ENCODE measurements around the gene PLS1.

PLS1 gene

DNA sequence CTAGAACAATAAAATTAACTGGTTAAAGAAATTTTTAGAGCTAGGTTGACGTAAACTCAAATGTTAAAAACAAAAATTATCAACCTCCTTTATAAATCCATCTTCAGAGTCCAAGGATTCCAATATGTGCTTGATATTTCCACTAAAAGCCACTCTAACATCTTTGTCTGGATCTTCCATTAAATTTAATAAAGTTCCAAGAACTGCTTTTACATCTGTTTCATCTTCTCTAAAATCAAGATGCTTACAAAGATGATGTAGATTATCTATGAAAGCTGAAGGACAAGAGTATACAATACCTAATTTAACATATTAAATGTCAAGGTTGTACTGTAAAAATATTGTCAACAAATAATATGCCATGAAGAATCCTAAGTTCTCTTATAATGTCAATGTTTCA, 42.5 kb upstream of the PLS1 start:
- Histone ChIP-seq H3K9me3 (ENCODE audit: low read length) (no peaks in the 10 kb centered on the region), H3K27ac (ENCODE audit: low read depth, low read length, poor library complexity, severe bottlenecking) (no peak overlapping the region), H2AFZ (ENCODE audit: low read length) (no peak overlapping the region), H3K9ac (ENCODE audit: low read length) (no peak overlapping the region), H3F3A (ENCODE audit: insufficient read depth, low read length) (no peaks in the 10 kb centered on the region), H3K79me2 (ENCODE audit: insufficient read depth, low read length) (no peaks in the 10 kb centered on the region), H3K4me2 (ENCODE audit: low read length) (no peak overlapping the region), H3K9me2 (ENCODE audit: low read depth, low read length) (no peaks in the 10 kb centered on the region), H3K36me3 (ENCODE audit: insufficient read depth, low read length) (peaks cover 89% of the 10 kb centered on the region), H3K4me3 (ENCODE audit: low read depth, low read length, poor library complexity, severe bottlenecking) (no peak overlapping the region), H3K4me1 (ENCODE audit: insufficient read depth, low read length, severe bottlenecking) (no peaks in the 10 kb centered on the region), H4K20me1 (ENCODE audit: insufficient read depth, low read length) (no peaks in the 10 kb centered on the region), H3K27me3 (ENCODE audit: insufficient read depth, low read length) (no peaks in the 10 kb centered on the region)
- TF ChIP-seq, protein P1, sequence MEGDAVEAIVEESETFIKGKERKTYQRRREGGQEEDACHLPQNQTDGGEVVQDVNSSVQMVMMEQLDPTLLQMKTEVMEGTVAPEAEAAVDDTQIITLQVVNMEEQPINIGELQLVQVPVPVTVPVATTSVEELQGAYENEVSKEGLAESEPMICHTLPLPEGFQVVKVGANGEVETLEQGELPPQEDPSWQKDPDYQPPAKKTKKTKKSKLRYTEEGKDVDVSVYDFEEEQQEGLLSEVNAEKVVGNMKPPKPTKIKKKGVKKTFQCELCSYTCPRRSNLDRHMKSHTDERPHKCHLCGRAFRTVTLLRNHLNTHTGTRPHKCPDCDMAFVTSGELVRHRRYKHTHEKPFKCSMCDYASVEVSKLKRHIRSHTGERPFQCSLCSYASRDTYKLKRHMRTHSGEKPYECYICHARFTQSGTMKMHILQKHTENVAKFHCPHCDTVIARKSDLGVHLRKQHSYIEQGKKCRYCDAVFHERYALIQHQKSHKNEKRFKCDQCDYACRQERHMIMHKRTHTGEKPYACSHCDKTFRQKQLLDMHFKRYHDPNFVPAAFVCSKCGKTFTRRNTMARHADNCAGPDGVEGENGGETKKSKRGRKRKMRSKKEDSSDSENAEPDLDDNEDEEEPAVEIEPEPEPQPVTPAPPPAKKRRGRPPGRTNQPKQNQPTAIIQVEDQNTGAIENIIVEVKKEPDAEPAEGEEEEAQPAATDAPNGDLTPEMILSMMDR (IDR thresholded peaks at IDR 0.05; ENCODE audit: low read length), result no peak
- no peak for TF ChIP-seq EZH2 (IDR thresholded peaks at IDR 0.05; ENCODE audit: borderline replicate concordance, low read length)

GRCh38 chr3:142560118-142560517, 36.1 kb upstream of the PLS1 start:
- no peak overlapping the region for H3K9ac ChIP-seq (ENCODE audit: low read length)
- no peaks in the 10 kb centered on the region for H3K4me1 ChIP-seq (ENCODE audit: insufficient read depth, low read length, severe bottlenecking)
- H3K36me3 ChIP-seq (ENCODE audit: insufficient read depth, low read length), result peaks cover 83% of the 10 kb centered on the region
- H2AFZ ChIP-seq (ENCODE audit: low read length), result no peak overlapping the region
- no peaks in the 10 kb centered on the region for H3F3A ChIP-seq (ENCODE audit: insufficient read depth, low read length)
- no peak overlapping the region for H3K27ac ChIP-seq (ENCODE audit: low read depth, low read length, poor library complexity, severe bottlenecking)
- no peaks in the 10 kb centered on the region for H3K79me2 ChIP-seq (ENCODE audit: insufficient read depth, low read length)
- H3K4me3 ChIP-seq (ENCODE audit: low read depth, low read length, poor library complexity, severe bottlenecking), result no peak overlapping the region
- H3K27me3 ChIP-seq (ENCODE audit: insufficient read depth, low read length), result no peaks in the 10 kb centered on the region
- no peaks in the 10 kb centered on the region for H3K9me2 ChIP-seq (ENCODE audit: low read depth, low read length)
- H4K20me1 ChIP-seq (ENCODE audit: insufficient read depth, low read length), result no peaks in the 10 kb centered on the region
- H3K9me3 ChIP-seq (ENCODE audit: low read length), result no peaks in the 10 kb centered on the region
- no peak overlapping the region for H3K4me2 ChIP-seq (ENCODE audit: low read length)
- no peak for TF ChIP-seq EZH2 (IDR thresholded peaks at IDR 0.05; ENCODE audit: borderline replicate concordance, low read length)
- TF ChIP-seq, protein P1 (IDR thresholded peaks at IDR 0.05; ENCODE audit: low read length), result no peak

GRCh38 chr3:142563496-142563997, 32.6 kb upstream of the PLS1 start:
- Histone ChIP-seq H3K79me2 (ENCODE audit: insufficient read depth, low read length) (0 out of 2 replicates have a peak, but pooled peaks cover 5% of the 10 kb centered on the region), H3K4me3 (ENCODE audit: low read depth, low read length, poor library complexity, severe bottlenecking) (no peak overlapping the region), H3K4me1 (ENCODE audit: insufficient read depth, low read length, severe bottlenecking) (no peaks in the 10 kb centered on the region), H3K9ac (ENCODE audit: low read length) (no peak overlapping the region), H3K9me2 (ENCODE audit: low read depth, low read length) (no peaks in the 10 kb centered on the region), H4K20me1 (ENCODE audit: insufficient read depth, low read length) (no peaks in the 10 kb centered on the region), H3K36me3 (ENCODE audit: insufficient read depth, low read length) (peaks cover 79% of the 10 kb centered on the region), H3K9me3 (ENCODE audit: low read length) (no peaks in the 10 kb centered on the region), H3F3A (ENCODE audit: insufficient read depth, low read length) (no peaks in the 10 kb centered on the region), H3K27me3 (ENCODE audit: insufficient read depth, low read length) (no peaks in the 10 kb centered on the region), H3K27ac (ENCODE audit: low read depth, low read length, poor library complexity, severe bottlenecking) (no peak overlapping the region), H3K4me2 (ENCODE audit: low read length) (no peak overlapping the region), H2AFZ (ENCODE audit: low read length) (no peak overlapping the region)
- TF ChIP-seq, protein P1 (IDR thresholded peaks at IDR 0.05; ENCODE audit: low read length), result no peak
- no peak for TF ChIP-seq EZH2 (IDR thresholded peaks at IDR 0.05; ENCODE audit: borderline replicate concordance, low read length)
